ENCODE results near the gene COMT. TPM values are rescaled to one million over a fixed set of nuclear protein-coding genes. Genes with fewer than 3 reads are reported as not detected.

COMT gene
- total and polyA plus RNA-seq, 2 donors from 2014 or later = 118 to 244 TPM

- DNase-seq = peak in 1 of 5 donors; percentile 70
- Histone ChIP-seq H3K4me3 (ENCODE audit: low read length in 3 of 3) (no peak overlapping the region), H3K4me1 (ENCODE audit: control insufficient read depth in 2 of 3, insufficient read depth in 2 of 3, low read depth in 1 of 3, low read length in 3 of 3) (peaks cover 0 to 28% (median 13%) of the 10 kb centered on the region in 3 donors), H3K27ac (ENCODE audit: low read depth in 2 of 2, low read length in 2 of 2) (peak overlapping the region in 1 of 2 donors; percentile 17), H3K9ac (ENCODE audit: low read length in 3 of 3) (no peak overlapping the region), H3K36me3 (ENCODE audit: control insufficient read depth in 2 of 3, insufficient read depth in 3 of 3, low read length in 3 of 3) (no peaks in the 10 kb centered on the region), H3K27me3 (ENCODE audit: control insufficient read depth, insufficient read depth, low read length) (no peaks in the 10 kb centered on the region), H3K9me3 (ENCODE audit: control insufficient read depth in 2 of 3, insufficient read depth in 1 of 3, low read length in 3 of 3) (peaks cover 0 to 3% (median 0%) of the 10 kb centered on the region in 3 donors)
- no peak for TF ChIP-seq CTCF (IDR thresholded peaks at IDR 0.05; ENCODE audit: borderline replicate concordance, extremely low read depth, insufficient read depth)
- no peak for FAIRE-seq
- intact Hi-C loops (cut with DNase I) = no loop called here
Observed at GRCh38 chr22:20000246-20001081, 58.9 kb downstream of the COMT start.

GRCh38 chr22:20001082-20001638, 59.6 kb downstream of the COMT start:
- H3K4me3 ChIP-seq (ENCODE audit: low read length in 3 of 3) = no peak overlapping the region
- peak in 2 of 5 donors; percentile 11 to 56 for DNase-seq
- FAIRE-seq = no peak
- peaks cover 0 to 3% (median 0%) of the 10 kb centered on the region in 3 donors for H3K9me3 ChIP-seq (ENCODE audit: control insufficient read depth in 2 of 3, insufficient read depth in 1 of 3, low read length in 3 of 3)
- H3K36me3 ChIP-seq (ENCODE audit: control insufficient read depth in 2 of 3, insufficient read depth in 3 of 3, low read length in 3 of 3) = no peaks in the 10 kb centered on the region
- no peaks in the 10 kb centered on the region for H3K27me3 ChIP-seq (ENCODE audit: control insufficient read depth, insufficient read depth, low read length)
- no peak overlapping the region for H3K9ac ChIP-seq (ENCODE audit: low read length in 3 of 3)
- H3K4me1 ChIP-seq (ENCODE audit: control insufficient read depth in 2 of 3, insufficient read depth in 2 of 3, low read depth in 1 of 3, low read length in 3 of 3) = peaks cover 0 to 25% (median 13%) of the 10 kb centered on the region in 3 donors
- TF ChIP-seq CTCF (IDR thresholded peaks at IDR 0.05; ENCODE audit: borderline replicate concordance, extremely low read depth, insufficient read depth) = no peak
- peak overlapping the region in 1 of 2 donors; percentile 17 for H3K27ac ChIP-seq (ENCODE audit: low read depth in 2 of 2, low read length in 2 of 2)
- intact Hi-C loops (cut with DNase I) = no loop called here

GRCh38 chr22:20002128-20002527, 60.6 kb downstream of the COMT start:
- Histone ChIP-seq H3K9me3 (ENCODE audit: control insufficient read depth in 2 of 3, insufficient read depth in 1 of 3, low read length in 3 of 3) (peaks cover 0 to 3% (median 0%) of the 10 kb centered on the region in 3 donors), H3K9ac (ENCODE audit: low read length in 3 of 3) (no peak overlapping the region), H3K4me1 (ENCODE audit: control insufficient read depth in 2 of 3, insufficient read depth in 2 of 3, low read depth in 1 of 3, low read length in 3 of 3) (peaks cover 0 to 20% (median 13%) of the 10 kb centered on the region in 3 donors), H3K36me3 (ENCODE audit: control insufficient read depth in 2 of 3, insufficient read depth in 3 of 3, low read length in 3 of 3) (no peaks in the 10 kb centered on the region), H3K27me3 (ENCODE audit: control insufficient read depth, insufficient read depth, low read length) (no peaks in the 10 kb centered on the region), H3K4me3 (ENCODE audit: low read length in 3 of 3) (no peak overlapping the region), H3K27ac (ENCODE audit: low read depth in 2 of 2, low read length in 2 of 2) (no peak overlapping the region)
- TF ChIP-seq CTCF (IDR thresholded peaks at IDR 0.05; ENCODE audit: borderline replicate concordance, extremely low read depth, insufficient read depth) = no peak
- intact Hi-C loops (cut with DNase I) = no loop called here
- FAIRE-seq = no peak
- DNase-seq = peak in 1 of 5 donors; percentile 37
